ENCODE data around the gene ALG14. TPM values are rescaled to one million over a fixed set of nuclear protein-coding genes. Genes with fewer than 3 reads are reported as not detected.

The ALG14 gene
- total RNA-seq, 1 experiment from 2014 or later: 5.7 TPM

- TF ChIP-seq ELF1 (IDR thresholded peaks at IDR 0.05; ENCODE audit: borderline replicate concordance, low read depth) (no peak), TCF7L2 (IDR thresholded peaks at IDR 0.05; ENCODE audit: borderline replicate concordance, extremely low read depth, insufficient read depth, insufficient read length) (no peak), SP1 (IDR thresholded peaks at IDR 0.05; ENCODE audit: low read depth) (no peak), EZH2phosphoT487 (IDR thresholded peaks at IDR 0.05; ENCODE audit: borderline replicate concordance) (no peak), SIN3A (IDR thresholded peaks at IDR 0.05; ENCODE audit: low read depth) (no peak), SRF (IDR thresholded peaks at IDR 0.05; ENCODE audit: low read depth) (no peak), ZNF274 (IDR thresholded peaks at IDR 0.05; ENCODE audit: low read depth, low read length) (no peak), JUND (IDR thresholded peaks at IDR 0.05) (no peak), YY1 (IDR thresholded peaks at IDR 0.05; ENCODE audit: extremely low read depth, insufficient replicate concordance, low read depth, low read length) (no peak), REST (IDR thresholded peaks at IDR 0.05; ENCODE audit: low read depth) (no peak), POLR2AphosphoS5 (IDR thresholded peaks at IDR 0.05; ENCODE audit: low read depth, low read length) (no peak), POLR2A (IDR thresholded peaks at IDR 0.05; ENCODE audit: borderline replicate concordance, extremely low read depth, insufficient read depth, insufficient read length) (no peak), EZH2 (IDR thresholded peaks at IDR 0.05) (no peak), CBX3 (IDR thresholded peaks at IDR 0.05; ENCODE audit: low read depth) (no peak), FOSL1 (IDR thresholded peaks at IDR 0.05; ENCODE audit: low read depth) (no peak)
- TF ChIP-seq, protein P1, sequence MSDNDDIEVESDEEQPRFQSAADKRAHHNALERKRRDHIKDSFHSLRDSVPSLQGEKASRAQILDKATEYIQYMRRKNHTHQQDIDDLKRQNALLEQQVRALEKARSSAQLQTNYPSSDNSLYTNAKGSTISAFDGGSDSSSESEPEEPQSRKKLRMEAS (IDR thresholded peaks at IDR 0.05): no peak
- TF ChIP-seq, protein P2, sequence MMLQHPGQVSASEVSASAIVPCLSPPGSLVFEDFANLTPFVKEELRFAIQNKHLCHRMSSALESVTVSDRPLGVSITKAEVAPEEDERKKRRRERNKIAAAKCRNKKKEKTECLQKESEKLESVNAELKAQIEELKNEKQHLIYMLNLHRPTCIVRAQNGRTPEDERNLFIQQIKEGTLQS (IDR thresholded peaks at IDR 0.05): no peak
- Histone ChIP-seq H3K9me2 (ENCODE audit: insufficient read depth) (no peaks in the 10 kb centered on the region), H3K36me3 (ENCODE audit: control insufficient read depth in 1 of 2, insufficient read depth in 2 of 2, low read length in 2 of 2) (no peaks in the 10 kb centered on the region), H3K9me3 (ENCODE audit: control insufficient read depth in 1 of 2, insufficient read depth in 1 of 2, low read depth in 1 of 2, low read length in 2 of 2) (no peaks in the 10 kb centered on the region), H4K20me1 (ENCODE audit: insufficient read depth) (no peaks in the 10 kb centered on the region), H3K9ac (ENCODE audit: low read length) (no peak overlapping the region), H3K27me3 (ENCODE audit: insufficient read depth, low read length) (no peaks in the 10 kb centered on the region), H3K4me3 (replicated peaks in 1 of 2; ENCODE audit: low read depth in 1 of 2, low read length in 2 of 2) (no peak overlapping the region), H3K27ac (ENCODE audit: low read depth, low read length) (no peak overlapping the region), H2AFZ (ENCODE audit: low read depth, low read length, poor library complexity, severe bottlenecking) (no peak overlapping the region), H3K4me2 (ENCODE audit: low read length) (no peak overlapping the region), H3K4me1 (ENCODE audit: control insufficient read depth in 1 of 2, insufficient read depth in 2 of 2, low read length in 2 of 2) (peaks cover 0 to 12% of the 10 kb centered on the region in 2 experiments; a peak in 2 of 4 replicates), H3K79me2 (ENCODE audit: insufficient read depth, low read length) (no peaks in the 10 kb centered on the region)
- no peak for DNase-seq (ENCODE audit: low read depth, low spot score)
- no TSS peak for BruUV-seq (replicated peaks)
- ATAC-seq: no peak
- ChIA-PET RAD21 (ENCODE audit: low non-redundant PET in 1 of 2, low total read pairs in 2 of 2, uncharacterized antibody in 2 of 2, unreplicated experiment in 2 of 2) (no interaction called here), POLR2A (no interaction called here), CTCF (interaction anchor here (1.2 kb wide), 1 partner anchor 8 kb away, joined by 4 read pairs; no protein-coding TSS in a partner anchor)
- intact Hi-C loops (cut with micrococcal nuclease): no loop called here
Measured at GRCh38 chr1:95076034-95076433, 3.3 kb upstream of the ALG14 start.

All from HCT116 (cell line).